Activated CD8-positive, alpha-beta memory T cell treated with anti-CD3 and anti-CD28 coated beads, Interleukin-2, amount 50 U/mL, for 4 hours (primary cell): Measurements from ENCODE around the gene CDON.
"Not testable (repeated sequence)": the region's sequence is repeated elsewhere in the genome, so short reads cannot be mapped to it uniquely, and the experiment has no call there.

Experiments
- DNase-seq: peaks from one replicate; pipeline ENCODE4 v3.0.0-alpha.2; 2020

Gene CDON

GRCh38 chr11:125992893-125993292 lies 69.8 kb downstream of the CDON start:
- DNase-seq = no peak

- no peak for DNase-seq
These were observed 72.4 kb downstream of the CDON start for GRCh38 chr11:125990244-125990643.

- DNase-seq = no peak
These were observed 75.5 kb downstream of the CDON start for GRCh38 chr11:125987066-125987641.

GRCh38 chr11:125985956-125986355 lies 76.7 kb downstream of the CDON start:
- DNase-seq = not testable (repeated sequence)

- DNase-seq = no peak
These were observed 80.3 kb downstream of the CDON start for GRCh38 chr11:125982348-125982730.

- DNase-seq = no peak
These were observed 82.2 kb downstream of the CDON start for GRCh38 chr11:125980436-125980835.

- no peak for DNase-seq
These were observed 83.2 kb downstream of the CDON start for GRCh38 chr11:125979511-125979910.

GRCh38 chr11:125978778-125979407 lies 83.8 kb downstream of the CDON start:
- DNase-seq = no peak

GRCh38 chr11:125978181-125978716 lies 84.4 kb downstream of the CDON start:
- no peak for DNase-seq

- DNase-seq = no peak
These were observed 85.3 kb downstream of the CDON start for GRCh38 chr11:125977333-125977732.

- no peak for DNase-seq
These were observed 86.5 kb downstream of the CDON start for GRCh38 chr11:125976156-125976555.

GRCh38 chr11:125975634-125976033 lies 87.0 kb downstream of the CDON start:
- DNase-seq = no peak

- DNase-seq = no peak
These were observed 88.4 kb downstream of the CDON start for GRCh38 chr11:125974284-125974683.

- no peak for DNase-seq
These were observed 91.0 kb downstream of the CDON start for GRCh38 chr11:125971618-125972017.

- no peak for DNase-seq
These were observed 94.3 kb downstream of the CDON start for GRCh38 chr11:125968354-125968753.

GRCh38 chr11:125967515-125967914 lies 95.2 kb downstream of the CDON start:
- no peak for DNase-seq

- DNase-seq = no peak
These were observed 101.9 kb downstream of the CDON start for GRCh38 chr11:125960771-125961170.

- no peak for DNase-seq
These were observed 102.7 kb downstream of the CDON start for GRCh38 chr11:125959931-125960330.

GRCh38 chr11:125959511-125959910 lies 103.2 kb downstream of the CDON start:
- DNase-seq = no peak

GRCh38 chr11:125958872-125959400 lies 103.7 kb downstream of the CDON start:
- no peak for DNase-seq

- DNase-seq = no peak
These were observed 104.9 kb downstream of the CDON start for GRCh38 chr11:125957618-125958332.

- DNase-seq = no peak
These were observed 106.1 kb downstream of the CDON start for GRCh38 chr11:125956391-125957134.

GRCh38 chr11:125955856-125956255 lies 106.8 kb downstream of the CDON start:
- DNase-seq = no peak
